DOHH2 (cell line): Measurements from ENCODE around the gene TCERG1.

Source experiments
- EZH2phosphoT487 ChIP-seq: fragments of 200-600 bp; sonication (generic); IDR thresholded peaks from 2 replicates; pipeline ENCODE4 v1.6.1; 2017; ENCODE audit warnings: borderline replicate concordance, mild to moderate bottlenecking, antibody characterized with exemption, low read length, moderate library complexity, mixed read lengths
- TF ChIP-seq, protein P1 (sequence below): fragments of 200-600 bp; sonication (generic); IDR thresholded peaks from one replicate; pipeline ENCODE4 v1.5.1; 2014; ENCODE audit warnings: antibody characterized with exemption, mild to moderate bottlenecking, low read depth, low read length; ENCODE audit not compliant: poor library complexity, severe bottlenecking

- TF ChIP-seq, protein P1, sequence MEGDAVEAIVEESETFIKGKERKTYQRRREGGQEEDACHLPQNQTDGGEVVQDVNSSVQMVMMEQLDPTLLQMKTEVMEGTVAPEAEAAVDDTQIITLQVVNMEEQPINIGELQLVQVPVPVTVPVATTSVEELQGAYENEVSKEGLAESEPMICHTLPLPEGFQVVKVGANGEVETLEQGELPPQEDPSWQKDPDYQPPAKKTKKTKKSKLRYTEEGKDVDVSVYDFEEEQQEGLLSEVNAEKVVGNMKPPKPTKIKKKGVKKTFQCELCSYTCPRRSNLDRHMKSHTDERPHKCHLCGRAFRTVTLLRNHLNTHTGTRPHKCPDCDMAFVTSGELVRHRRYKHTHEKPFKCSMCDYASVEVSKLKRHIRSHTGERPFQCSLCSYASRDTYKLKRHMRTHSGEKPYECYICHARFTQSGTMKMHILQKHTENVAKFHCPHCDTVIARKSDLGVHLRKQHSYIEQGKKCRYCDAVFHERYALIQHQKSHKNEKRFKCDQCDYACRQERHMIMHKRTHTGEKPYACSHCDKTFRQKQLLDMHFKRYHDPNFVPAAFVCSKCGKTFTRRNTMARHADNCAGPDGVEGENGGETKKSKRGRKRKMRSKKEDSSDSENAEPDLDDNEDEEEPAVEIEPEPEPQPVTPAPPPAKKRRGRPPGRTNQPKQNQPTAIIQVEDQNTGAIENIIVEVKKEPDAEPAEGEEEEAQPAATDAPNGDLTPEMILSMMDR, result no peak
- TF ChIP-seq EZH2phosphoT487, result no peak
Observed at GRCh38 chr5:146533882-146534281, 86.7 kb downstream of the TCERG1 start.
